Right lobe of liver (tissue), 4 donors: ENCODE data around the gene WBP1L.

Experiments
- POLR2A ChIP-seq: fragments of 450-650 bp; IDR thresholded peaks from one replicate; pipeline ENCODE4 v1.6.1; 2017; ENCODE audit warnings: antibody characterized with exemption, mild to moderate bottlenecking
- TF ChIP-seq, protein P1 (sequence below), 4 donors: fragments of 200-600 bp in 3 of 4; fragments of 450-650 bp in 1 of 4; IDR thresholded peaks; one replicate each; pipeline versions ENCODE4 v1.5.1 to v1.8.0; 2016 to 2022; ENCODE audit warnings: antibody characterized with exemption in 4 of 4, mild to moderate bottlenecking in 2 of 4
- donor health status: DM: no; HTN: no; CAD: no.
- donor health status: DM: no; HTN: no; CAD: no.
- donor health status: DM: no; HTN: yes; CAD: no.

DNA sequence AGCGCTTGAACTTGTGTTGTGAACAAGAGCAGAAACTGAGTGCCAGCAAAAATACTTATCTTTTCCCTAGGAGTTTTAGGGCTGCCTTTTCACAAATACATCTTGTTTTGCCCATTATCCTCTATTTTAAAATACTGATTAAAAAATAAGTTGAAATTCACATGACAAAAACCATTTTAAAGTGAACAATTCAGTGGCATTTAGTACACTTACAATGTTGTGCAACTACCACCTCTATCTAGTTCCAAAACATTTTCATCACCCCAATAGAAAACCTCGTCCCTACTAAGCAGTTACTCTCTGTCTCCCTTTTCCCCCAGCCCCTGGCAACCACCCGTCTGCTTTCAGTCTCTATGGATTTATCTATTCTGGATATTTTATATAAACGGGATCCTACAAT is 1.4 kb downstream of the WBP1L start:
- no peak for TF ChIP-seq POLR2A
- TF ChIP-seq, protein P1, sequence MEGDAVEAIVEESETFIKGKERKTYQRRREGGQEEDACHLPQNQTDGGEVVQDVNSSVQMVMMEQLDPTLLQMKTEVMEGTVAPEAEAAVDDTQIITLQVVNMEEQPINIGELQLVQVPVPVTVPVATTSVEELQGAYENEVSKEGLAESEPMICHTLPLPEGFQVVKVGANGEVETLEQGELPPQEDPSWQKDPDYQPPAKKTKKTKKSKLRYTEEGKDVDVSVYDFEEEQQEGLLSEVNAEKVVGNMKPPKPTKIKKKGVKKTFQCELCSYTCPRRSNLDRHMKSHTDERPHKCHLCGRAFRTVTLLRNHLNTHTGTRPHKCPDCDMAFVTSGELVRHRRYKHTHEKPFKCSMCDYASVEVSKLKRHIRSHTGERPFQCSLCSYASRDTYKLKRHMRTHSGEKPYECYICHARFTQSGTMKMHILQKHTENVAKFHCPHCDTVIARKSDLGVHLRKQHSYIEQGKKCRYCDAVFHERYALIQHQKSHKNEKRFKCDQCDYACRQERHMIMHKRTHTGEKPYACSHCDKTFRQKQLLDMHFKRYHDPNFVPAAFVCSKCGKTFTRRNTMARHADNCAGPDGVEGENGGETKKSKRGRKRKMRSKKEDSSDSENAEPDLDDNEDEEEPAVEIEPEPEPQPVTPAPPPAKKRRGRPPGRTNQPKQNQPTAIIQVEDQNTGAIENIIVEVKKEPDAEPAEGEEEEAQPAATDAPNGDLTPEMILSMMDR (IDR thresholded peaks at IDR 0.05): no peak
